ENCODE measurements around the gene LIFR. TPM values are rescaled to one million over a fixed set of nuclear protein-coding genes. Genes with fewer than 3 reads are reported as not detected.
"Not testable (repeated sequence)": the region's sequence is repeated elsewhere in the genome, so short reads cannot be mapped to it uniquely, and the experiment has no call there.

The LIFR gene
- polyA plus RNA-seq, 3 donors from 2014 or later: not detected

GRCh38 chr5:38535248-38535750, 21.1 kb downstream of the LIFR start:
- H3K9me3 Mint-ChIP-seq: no peaks in the 10 kb centered on the region
- DNase-seq: no peak

GRCh38 chr5:38534156-38534453, 22.3 kb downstream of the LIFR start:
- Mint-ChIP-seq H3K27me3 (ENCODE audit: low read depth in 3 of 3) (peaks cover 1 to 10% (median 4%) of the 10 kb centered on the region in 3 donors), H3K4me3 (no peak overlapping the region)

More at GRCh38 chr5:38535248-38535750, 21.1 kb downstream of the LIFR start:
- no peak overlapping the region for H3K4me3 Mint-ChIP-seq
- H3K4me1 Mint-ChIP-seq: no peaks in the 10 kb centered on the region
- H3K27me3 Mint-ChIP-seq (ENCODE audit: low read depth in 3 of 3): peaks cover 1 to 10% (median 3%) of the 10 kb centered on the region in 3 donors
- H3K36me3 Mint-ChIP-seq: no peaks in the 10 kb centered on the region
- H3K27ac Mint-ChIP-seq: no peak overlapping the region

GRCh38 chr5:38533286-38534155, 22.9 kb downstream of the LIFR start:
- Mint-ChIP-seq H3K4me3 (no peak overlapping the region), H3K4me1 (no peaks in the 10 kb centered on the region), H3K36me3 (no peaks in the 10 kb centered on the region), H3K9me3 (no peaks in the 10 kb centered on the region), H3K27me3 (ENCODE audit: low read depth in 3 of 3) (peaks cover 1 to 9% (median 4%) of the 10 kb centered on the region in 3 donors), H3K27ac (no peak overlapping the region)
- no peak for DNase-seq

More at GRCh38 chr5:38534156-38534453, 22.3 kb downstream of the LIFR start:
- Mint-ChIP-seq H3K9me3 (no peaks in the 10 kb centered on the region), H3K4me1 (no peaks in the 10 kb centered on the region), H3K27ac (no peak overlapping the region), H3K36me3 (no peaks in the 10 kb centered on the region)
- DNase-seq: no peak

GRCh38 chr5:38532165-38532669, 24.2 kb downstream of the LIFR start:
- H3K4me3 Mint-ChIP-seq: no peak overlapping the region
- no peaks in the 10 kb centered on the region for H3K36me3 Mint-ChIP-seq
- no peaks in the 10 kb centered on the region for H3K9me3 Mint-ChIP-seq
- no peak for DNase-seq
- H3K27ac Mint-ChIP-seq: no peak overlapping the region
- peaks cover 1 to 6% (median 2%) of the 10 kb centered on the region in 3 donors for H3K27me3 Mint-ChIP-seq (ENCODE audit: low read depth in 3 of 3)
- no peaks in the 10 kb centered on the region for H3K4me1 Mint-ChIP-seq

GRCh38 chr5:38531518-38531917, 24.9 kb downstream of the LIFR start:
- Mint-ChIP-seq H3K4me1 (no peaks in the 10 kb centered on the region), H3K27me3 (ENCODE audit: low read depth in 3 of 3) (peaks cover 1 to 6% (median 2%) of the 10 kb centered on the region in 3 donors), H3K27ac (no peak overlapping the region), H3K4me3 (no peak overlapping the region), H3K9me3 (no peaks in the 10 kb centered on the region), H3K36me3 (no peaks in the 10 kb centered on the region)
- no peak for DNase-seq

GRCh38 chr5:38529955-38530646, 26.3 kb downstream of the LIFR start:
- H3K4me1 Mint-ChIP-seq: no peaks in the 10 kb centered on the region
- no peak overlapping the region for H3K4me3 Mint-ChIP-seq
- H3K9me3 Mint-ChIP-seq: no peaks in the 10 kb centered on the region
- H3K36me3 Mint-ChIP-seq: no peaks in the 10 kb centered on the region
- peaks cover 2 to 6% (median 4%) of the 10 kb centered on the region in 3 donors for H3K27me3 Mint-ChIP-seq (ENCODE audit: low read depth in 3 of 3)
- no peak for DNase-seq
- no peak overlapping the region for H3K27ac Mint-ChIP-seq

GRCh38 chr5:38528162-38528703, 28.2 kb downstream of the LIFR start:
- Mint-ChIP-seq H3K27ac (no peak overlapping the region), H3K4me1 (no peaks in the 10 kb centered on the region), H3K9me3 (no peaks in the 10 kb centered on the region), H3K36me3 (no peaks in the 10 kb centered on the region), H3K4me3 (no peak overlapping the region), H3K27me3 (ENCODE audit: low read depth in 3 of 3) (peaks cover 2 to 10% (median 6%) of the 10 kb centered on the region in 3 donors)
- no peak for DNase-seq

- Mint-ChIP-seq H3K36me3 (no peaks in the 10 kb centered on the region), H3K9me3 (no peaks in the 10 kb centered on the region), H3K4me1 (no peaks in the 10 kb centered on the region), H3K4me3 (no peak overlapping the region), H3K27ac (no peak overlapping the region), H3K27me3 (ENCODE audit: low read depth in 3 of 3) (peaks cover 2 to 10% (median 6%) of the 10 kb centered on the region in 3 donors)
- no peak for DNase-seq
These were observed 29.0 kb downstream of the LIFR start for GRCh38 chr5:38527475-38527874.

- H3K4me3 Mint-ChIP-seq: no peak overlapping the region
- peaks cover 2 to 17% (median 6%) of the 10 kb centered on the region in 3 donors for H3K27me3 Mint-ChIP-seq (ENCODE audit: low read depth in 3 of 3)
- no peak for DNase-seq
- no peaks in the 10 kb centered on the region for H3K9me3 Mint-ChIP-seq
- no peaks in the 10 kb centered on the region for H3K36me3 Mint-ChIP-seq
- H3K4me1 Mint-ChIP-seq: no peaks in the 10 kb centered on the region
- no peak overlapping the region for H3K27ac Mint-ChIP-seq
These were observed 32.4 kb downstream of the LIFR start for GRCh38 chr5:38524022-38524421.

GRCh38 chr5:38519476-38519875, 37.0 kb downstream of the LIFR start:
- DNase-seq: no peak
- no peak overlapping the region for H3K4me3 Mint-ChIP-seq
- H3K36me3 Mint-ChIP-seq: no peaks in the 10 kb centered on the region
- H3K9me3 Mint-ChIP-seq: peaks cover 0 to 4% (median 0%) of the 10 kb centered on the region in 6 donors
- H3K27ac Mint-ChIP-seq: no peak overlapping the region
- peaks cover 2 to 19% (median 6%) of the 10 kb centered on the region in 3 donors for H3K27me3 Mint-ChIP-seq (ENCODE audit: low read depth in 3 of 3)
- H3K4me1 Mint-ChIP-seq: no peaks in the 10 kb centered on the region

- no peak for DNase-seq
- H3K4me1 Mint-ChIP-seq: no peaks in the 10 kb centered on the region
- no peaks in the 10 kb centered on the region for H3K36me3 Mint-ChIP-seq
- peaks cover 3 to 16% (median 6%) of the 10 kb centered on the region in 3 donors for H3K27me3 Mint-ChIP-seq (ENCODE audit: low read depth in 3 of 3)
- no peak overlapping the region for H3K4me3 Mint-ChIP-seq
- H3K9me3 Mint-ChIP-seq: peaks cover 0 to 4% (median 0%) of the 10 kb centered on the region in 6 donors
- H3K27ac Mint-ChIP-seq: no peak overlapping the region
These were observed 38.1 kb downstream of the LIFR start for GRCh38 chr5:38518341-38518740.

GRCh38 chr5:38516649-38517048, 39.8 kb downstream of the LIFR start:
- not testable (repeated sequence) for H3K4me3 Mint-ChIP-seq, H3K27ac Mint-ChIP-seq, DNase-seq, H3K36me3 Mint-ChIP-seq, H3K9me3 Mint-ChIP-seq, H3K4me1 Mint-ChIP-seq
- peaks cover 3 to 15% (median 4%) of the 10 kb centered on the region in 3 donors for H3K27me3 Mint-ChIP-seq (ENCODE audit: low read depth in 3 of 3)

GRCh38 chr5:38515646-38516045, 40.8 kb downstream of the LIFR start:
- Mint-ChIP-seq H3K36me3 (no peaks in the 10 kb centered on the region), H3K4me1 (no peaks in the 10 kb centered on the region), H3K27ac (no peak overlapping the region), H3K27me3 (ENCODE audit: low read depth in 3 of 3) (peaks cover 3 to 19% (median 4%) of the 10 kb centered on the region in 3 donors), H3K4me3 (no peak overlapping the region), H3K9me3 (peaks cover 0 to 4% (median 0%) of the 10 kb centered on the region in 6 donors)
- no peak for DNase-seq

- H3K27ac Mint-ChIP-seq: no peak overlapping the region
- H3K36me3 Mint-ChIP-seq: no peaks in the 10 kb centered on the region
- no peak for DNase-seq
- no peaks in the 10 kb centered on the region for H3K4me1 Mint-ChIP-seq
- H3K9me3 Mint-ChIP-seq: peaks cover 0 to 4% (median 0%) of the 10 kb centered on the region in 6 donors
- H3K27me3 Mint-ChIP-seq (ENCODE audit: low read depth in 3 of 3): peaks cover 3 to 17% (median 4%) of the 10 kb centered on the region in 3 donors
- no peak overlapping the region for H3K4me3 Mint-ChIP-seq
These were observed 41.4 kb downstream of the LIFR start for GRCh38 chr5:38515092-38515491.

Data from immature natural killer cell (primary cell).